H1 (cell line): ENCODE data around the gene PCDH9. TPM values are rescaled to one million over a fixed set of nuclear protein-coding genes. Genes with fewer than 3 reads are reported as not detected.

Experiments
- CTCF ChIA-PET: fragments of 300-600 bp; sonication (Branson Sonifier 250); formaldehyde crosslinking; loops from one replicate; lab custom pipeline; 2021; ENCODE audit not compliant: partially characterized antibody; lab: Charles Lee
- POLR2A ChIA-PET: fragments of 300-600 bp; sonication (Branson Sonifier 250); formaldehyde crosslinking; loops from one replicate; lab custom pipeline; 2021; ENCODE audit warnings: inconsistent platforms; ENCODE audit not compliant: partially characterized antibody; lab: Charles Lee
- DNase-seq, 2 experiments: peaks; one replicate each; pipeline versions ENCODE4 v3.0.0 to v3.0.0-alpha.2; 2010 to 2022; ENCODE audit warnings: low spot score in 2 of 2, low read depth in 1 of 2, mixed read lengths in 1 of 2
- FAIRE-seq: peaks from 2 replicates; lab custom pipeline; 2011; peaks lifted over from hg19 to GRCh38; lab: Jason Lieb, UNC
- H2AFZ ChIP-seq: 2 replicates; pipeline ENCODE4 v1.8.1; 2012; ENCODE audit warnings: low read length, inconsistent platforms
- H2AK5ac ChIP-seq: 2 replicates; pipeline ENCODE4 v1.6.1; 2013; ENCODE audit warnings: low read depth, low read length
- H2BK120ac ChIP-seq: replicated peaks from 2 replicates; pipeline ENCODE3; 2013; ENCODE audit warnings: low read depth, low read length, inconsistent platforms
- H2BK12ac ChIP-seq: 2 replicates; pipeline ENCODE4 v1.6.1; 2013; ENCODE audit warnings: low read depth, low read length
- H2BK15ac ChIP-seq: 2 replicates; pipeline ENCODE4 v1.6.1; 2013; ENCODE audit warnings: low read length
- H2BK20ac ChIP-seq: 2 replicates; pipeline ENCODE4 v1.6.1; 2013; ENCODE audit warnings: low read length
- H2BK5ac ChIP-seq: 2 replicates; pipeline ENCODE4 v1.6.1; 2013; ENCODE audit warnings: low read depth, low read length
- H3K14ac ChIP-seq: 2 replicates; pipeline ENCODE4 v1.6.1; 2013; ENCODE audit warnings: inconsistent platforms; ENCODE audit not compliant: insufficient read length
- H3K18ac ChIP-seq: 2 replicates; pipeline ENCODE4 v1.6.1; 2013; ENCODE audit warnings: low read length; ENCODE audit errors: extremely low read depth
- H3K23ac ChIP-seq: 2 replicates; pipeline ENCODE4 v1.6.1; 2013; ENCODE audit warnings: inconsistent platforms; ENCODE audit not compliant: insufficient read length
- H3K23me2 ChIP-seq: 2 replicates; pipeline ENCODE4 v1.6.1; 2013; ENCODE audit warnings: low read depth, low read length
- H3K27ac ChIP-seq: 2 replicates; pipeline ENCODE4 v1.6.1; 2011; ENCODE audit warnings: low read depth, low read length, inconsistent platforms
- H3K27me3 ChIP-seq, 4 experiments: replicated peaks in 1 of 4; 1 replicate in 1 of 4; 2 replicates in 3 of 4; pipeline versions ENCODE4 v1.6.1 to v1.8.1; 2011 to 2013; ENCODE audit warnings: low read length in 3 of 4, mild to moderate bottlenecking in 3 of 4, inconsistent platforms in 2 of 4, mixed read lengths in 2 of 4, moderate library complexity in 1 of 4; ENCODE audit not compliant: control insufficient read depth in 3 of 4, insufficient read depth in 3 of 4; ENCODE audit errors: extremely low read depth in 1 of 4
- H3K36me3 ChIP-seq, 4 experiments: 2 replicates each; pipeline versions ENCODE4 v1.6.1 to v1.8.1; 2011 to 2013; ENCODE audit warnings: mild to moderate bottlenecking in 4 of 4, low read length in 3 of 4, moderate library complexity in 2 of 4, control low read depth in 1 of 4, inconsistent platforms in 1 of 4; ENCODE audit not compliant: insufficient read depth in 4 of 4, control insufficient read depth in 2 of 4
- H3K4ac ChIP-seq: replicated peaks from 2 replicates; pipeline ENCODE3; 2013; ENCODE audit warnings: low read length, low read depth, mixed read lengths, inconsistent platforms; ENCODE audit not compliant: insufficient read length
- H3K4me1 ChIP-seq, 4 experiments: replicated peaks in 1 of 4; 1 replicate in 1 of 4; 2 replicates in 3 of 4; pipeline versions ENCODE4 v1.6.1 to v1.8.1; 2011 to 2013; ENCODE audit warnings: low read length in 3 of 4, inconsistent platforms in 2 of 4, mixed read lengths in 1 of 4; ENCODE audit not compliant: insufficient read depth in 4 of 4, control insufficient read depth in 3 of 4
- H3K4me2 ChIP-seq, 2 experiments: 2 replicates each; pipeline versions ENCODE4 v1.6.1 to v1.8.1; 2011 to 2013; ENCODE audit warnings: low read depth in 2 of 2, low read length in 2 of 2, control low read depth in 1 of 2, inconsistent platforms in 1 of 2, mild to moderate bottlenecking in 1 of 2; ENCODE audit not compliant: insufficient read depth in 1 of 2
- H3K4me3 ChIP-seq, 4 experiments: fragments of 200-600, 300-600 bp in 1 of 4; sonication (generic), shearing (Covaris generic), sonication (Bioruptor Twin) in 1 of 4; 2 replicates each; pipeline versions ENCODE4 v1.5.1 to v1.8.1; 2011 to 2016; ENCODE audit warnings: low read length in 4 of 4, low read depth in 3 of 4, control low read depth in 2 of 4, inconsistent platforms in 2 of 4, mild to moderate bottlenecking in 2 of 4, mixed read lengths in 1 of 4, moderate library complexity in 1 of 4; ENCODE audit not compliant: insufficient read depth in 2 of 4; ENCODE audit errors: extremely low read depth in 1 of 4
- H3K56ac ChIP-seq: replicated peaks from 2 replicates; pipeline ENCODE3; 2013; ENCODE audit warnings: low read depth, mild to moderate bottlenecking, mixed read lengths, low read length, inconsistent platforms; ENCODE audit not compliant: insufficient read length
- H3K79me1 ChIP-seq: 2 replicates; pipeline ENCODE4 v1.6.1; 2013; ENCODE audit warnings: low read depth, low read length, control low read depth
- H3K79me2 ChIP-seq, 2 experiments: 2 replicates each; pipeline versions ENCODE4 v1.6.1 to v1.8.1; 2012 to 2013; ENCODE audit warnings: low read length in 2 of 2, mild to moderate bottlenecking in 2 of 2, inconsistent platforms in 1 of 2; ENCODE audit not compliant: insufficient read depth in 2 of 2, control insufficient read depth in 1 of 2
- H3K9ac ChIP-seq, 4 experiments: replicated peaks in 1 of 4; 1 replicate in 1 of 4; 2 replicates in 3 of 4; pipeline versions ENCODE4 v1.6.1 to v1.8.1; 2011 to 2013; ENCODE audit warnings: low read depth in 3 of 4, low read length in 3 of 4, control low read depth in 2 of 4, mild to moderate bottlenecking in 2 of 4, moderate library complexity in 2 of 4, inconsistent platforms in 1 of 4; ENCODE audit errors: extremely low read depth in 1 of 4
- H3K9me3 ChIP-seq, 2 experiments: 2 replicates each; pipeline versions ENCODE4 v1.6.1 to v1.8.1; 2012 to 2013; ENCODE audit warnings: mild to moderate bottlenecking in 2 of 2, moderate library complexity in 2 of 2, control low read depth in 1 of 2, inconsistent platforms in 1 of 2, low read depth in 1 of 2, low read length in 1 of 2, mixed read lengths in 1 of 2; ENCODE audit not compliant: insufficient read depth in 2 of 2
- H4K20me1 ChIP-seq, 2 experiments: replicated peaks in 1 of 2; 2 replicates each; pipeline versions ENCODE3 to v1.8.1; 2011 to 2013; ENCODE audit warnings: inconsistent platforms in 2 of 2, low read length in 2 of 2, mild to moderate bottlenecking in 1 of 2; ENCODE audit not compliant: insufficient read depth in 2 of 2, control insufficient read depth in 1 of 2
- H4K5ac ChIP-seq: 2 replicates; pipeline ENCODE4 v1.6.1; 2013; ENCODE audit warnings: low read length, low read depth, mixed read lengths, inconsistent platforms; ENCODE audit not compliant: insufficient read length
- H4K8ac ChIP-seq: 2 replicates; pipeline ENCODE4 v1.8.0; 2013; ENCODE audit warnings: mild to moderate bottlenecking, moderate library complexity, low read length, inconsistent platforms; ENCODE audit not compliant: insufficient read depth; ENCODE audit errors: extremely low read depth
- H4K91ac ChIP-seq: replicated peaks from 2 replicates; pipeline ENCODE3; 2013; ENCODE audit warnings: low read length, mixed read lengths, inconsistent platforms; ENCODE audit not compliant: insufficient read length
- ASH2L ChIP-seq: fragments of 200-600, 300-600 bp; sonication (generic); IDR thresholded peaks from one replicate; pipeline ENCODE4 v1.7.1; 2017; ENCODE audit warnings: low read length
- BCL11A ChIP-seq, 2 experiments: IDR thresholded peaks; one replicate each; pipeline ENCODE4 v1.6.1; 2011; ENCODE audit warnings: low read depth in 2 of 2, low read length in 2 of 2, mild to moderate bottlenecking in 2 of 2
- CREB1 ChIP-seq: IDR thresholded peaks from 2 replicates; pipeline ENCODE4 v1.6.1; 2012; ENCODE audit warnings: inconsistent platforms
- NANOG ChIP-seq: IDR thresholded peaks from 2 replicates; pipeline ENCODE4 v1.6.1; 2011; ENCODE audit warnings: low read length, low read depth, mild to moderate bottlenecking, inconsistent platforms; ENCODE audit not compliant: insufficient read depth, poor library complexity, severe bottlenecking
- NRF1 ChIP-seq: IDR thresholded peaks from 2 replicates; pipeline ENCODE4 v1.6.1; 2011; ENCODE audit warnings: mild to moderate bottlenecking, low read depth, low read length, improper control_type of control experiment
- POLR2AphosphoS5 ChIP-seq: IDR thresholded peaks from 2 replicates; pipeline ENCODE4 v1.6.1; 2011; ENCODE audit warnings: low read depth, low read length
- RFX5 ChIP-seq: IDR thresholded peaks from 2 replicates; pipeline ENCODE4 v1.6.1; 2011; ENCODE audit warnings: low read depth, low read length, improper control_type of control experiment, borderline replicate concordance
- RNF2 ChIP-seq: fragments of 200-900, 300-1000 bp; sonication (generic); IDR thresholded peaks from 2 replicates; pipeline ENCODE4 v1.7.1; 2016; ENCODE audit warnings: borderline replicate concordance, low read depth, mild to moderate bottlenecking, antibody characterized with exemption, low read length; ENCODE audit not compliant: poor library complexity, severe bottlenecking; ENCODE audit errors: missing control alignments
- SP1 ChIP-seq: IDR thresholded peaks from 2 replicates; pipeline ENCODE4 v1.6.1; 2011; ENCODE audit warnings: low read depth, low read length
- SP4 ChIP-seq: IDR thresholded peaks from 2 replicates; pipeline ENCODE4 v1.6.1; 2012; ENCODE audit warnings: low read length, inconsistent platforms
- TAF1 ChIP-seq: IDR thresholded peaks from 2 replicates; pipeline ENCODE4 v1.6.1; 2011; ENCODE audit warnings: mild to moderate bottlenecking, low read depth, low read length
- TBP ChIP-seq: IDR thresholded peaks from 2 replicates; pipeline ENCODE4 v1.6.1; 2011; ENCODE audit warnings: low read depth, low read length, improper control_type of control experiment
- WGBS, 2 experiments: shearing (Covaris generic) in 1 of 2; methylation state at CpG; one replicate each; pipeline versions ENCODE4 v1.1.6 to v1.1.7; 2013 to 2015; ENCODE audit warnings: low lambda C conversion rate in 2 of 2, mixed read lengths in 2 of 2, inconsistent platforms in 1 of 2, low coverage in 1 of 2, missing lambda C conversion rate in 1 of 2; ENCODE audit not compliant: insufficient replicate concordance in 2 of 2, insufficient coverage in 1 of 2, insufficient read length in 1 of 2; ENCODE audit errors: extremely low coverage in 1 of 2, missing lambda C conversion rate in 1 of 2; 5-methylcytosine and 5-hydroxymethylcytosine counted together
- polyA plus RNA-seq, 7 experiments: library from polyadenylated mRNA; depleted of rRNA in 3 of 7; stranded (reverse) in 5 of 7; unstranded in 2 of 7; fragments of >200 nt in 5 of 7; fragments of 200-250 nt in 2 of 7; gene quantifications; 1 replicate in 5 of 7; 2 replicates in 1 of 7; 4 replicates in 1 of 7; pipeline versions ENCODE4 v1.2.1 to v1.2.3, GENCODE V29; 2011 to 2013; ENCODE audit warnings: missing spikeins in 2 of 7, mixed read lengths in 2 of 7
- total RNA-seq: library from RNA; stranded (reverse); fragmentation: NEBNext Ultra II Directional; extraction: Animal tissue kit (Norgen Biotek cat#: 25700); gene quantifications from 2 replicates; pipeline ENCODE4 v1.2.1, GENCODE V29; 2021
- TF ChIP-seq, protein P1 (sequence below), 3 experiments: IDR thresholded peaks; 1 replicate in 2 of 3; 2 replicates in 1 of 3; pipeline versions ENCODE4 v1.5.1 to v1.6.1; 2011; ENCODE audit warnings: low read length in 3 of 3, mild to moderate bottlenecking in 3 of 3, inconsistent platforms in 2 of 3, low read depth in 1 of 3, moderate library complexity in 1 of 3; ENCODE audit not compliant: insufficient read depth in 1 of 3; ENCODE audit errors: control extremely low read depth in 1 of 3

The PCDH9 gene
- total and polyA plus RNA-seq, 2 of the 8 experiments (the other 6 are each of a cell fraction or from before 2014, with no cell fraction given) = 0.12 to 0.60 TPM

- DNase-seq (no peak), FAIRE-seq (no peak)
- Histone ChIP-seq H2BK120ac (no peak overlapping the region), H3K4ac (no peak overlapping the region), H3K4me3 (no peak overlapping the region), H3K23me2 (peaks cover 7% of the 10 kb centered on the region), H2AFZ (no peak overlapping the region), H2BK12ac (no peak overlapping the region), H3K18ac (no peak overlapping the region), H2BK20ac (no peak overlapping the region), H4K8ac (no peak overlapping the region), H3K14ac (no peak overlapping the region), H4K5ac (no peak overlapping the region), H2BK5ac (no peak overlapping the region), H3K27ac (no peak overlapping the region), H3K79me1 (no peaks in the 10 kb centered on the region), H4K91ac (no peak overlapping the region), H3K9ac (no peak overlapping the region), H3K27me3 (peaks cover 0 to 5% (median 5%) of the 10 kb centered on the region in 4 experiments; a peak in 4 of 7 replicates), H3K9me3 (no peaks in the 10 kb centered on the region), H4K20me1 (no peaks in the 10 kb centered on the region), H3K79me2 (no peaks in the 10 kb centered on the region), H3K23ac (no peak overlapping the region), H3K36me3 (no peaks in the 10 kb centered on the region), H3K4me1 (peaks cover 0 to 3% (median 2%) of the 10 kb centered on the region in 4 experiments; a peak in 6 of 7 replicates), H3K4me2 (no peak overlapping the region), H3K56ac (no peak overlapping the region), H2BK15ac (no peak overlapping the region), H2AK5ac (no peak overlapping the region)
- 85% methylated on average over 6 of the region's 6 CpGs; no CpG with 5 or more reads in 1 of the 2 experiments for WGBS, 2 experiments
- ChIA-PET CTCF (interaction anchor here (1.1 to 1.5 kb wide), 2 partner anchors 13 to 189 kb away, joined by 3 to 6 read pairs; no protein-coding TSS in a partner anchor), POLR2A (no interaction called here)
- TF ChIP-seq RNF2 (no peak), TBP (no peak), SP4 (no peak), SP1 (no peak), NRF1 (no peak), TAF1 (no peak), RFX5 (no peak), NANOG (no peak), CREB1 (no peak), POLR2AphosphoS5 (no peak), ASH2L (no peak), BCL11A (IDR thresholded peaks at IDR 0.05; ENCODE audit: low read depth in 2 of 2, low read length in 2 of 2) (no peak)
- TF ChIP-seq, protein P1, sequence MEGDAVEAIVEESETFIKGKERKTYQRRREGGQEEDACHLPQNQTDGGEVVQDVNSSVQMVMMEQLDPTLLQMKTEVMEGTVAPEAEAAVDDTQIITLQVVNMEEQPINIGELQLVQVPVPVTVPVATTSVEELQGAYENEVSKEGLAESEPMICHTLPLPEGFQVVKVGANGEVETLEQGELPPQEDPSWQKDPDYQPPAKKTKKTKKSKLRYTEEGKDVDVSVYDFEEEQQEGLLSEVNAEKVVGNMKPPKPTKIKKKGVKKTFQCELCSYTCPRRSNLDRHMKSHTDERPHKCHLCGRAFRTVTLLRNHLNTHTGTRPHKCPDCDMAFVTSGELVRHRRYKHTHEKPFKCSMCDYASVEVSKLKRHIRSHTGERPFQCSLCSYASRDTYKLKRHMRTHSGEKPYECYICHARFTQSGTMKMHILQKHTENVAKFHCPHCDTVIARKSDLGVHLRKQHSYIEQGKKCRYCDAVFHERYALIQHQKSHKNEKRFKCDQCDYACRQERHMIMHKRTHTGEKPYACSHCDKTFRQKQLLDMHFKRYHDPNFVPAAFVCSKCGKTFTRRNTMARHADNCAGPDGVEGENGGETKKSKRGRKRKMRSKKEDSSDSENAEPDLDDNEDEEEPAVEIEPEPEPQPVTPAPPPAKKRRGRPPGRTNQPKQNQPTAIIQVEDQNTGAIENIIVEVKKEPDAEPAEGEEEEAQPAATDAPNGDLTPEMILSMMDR (IDR thresholded peaks at IDR 0.05; ENCODE audit: control extremely low read depth in 1 of 3, insufficient read depth in 1 of 3, low read depth in 1 of 3, low read length in 3 of 3) = no peak
Observed at GRCh38 chr13:67226696-67227095, 3.4 kb downstream of the PCDH9 start.
